Right lobe of liver (tissue), 4 donors: ENCODE data around the gene INA.

Experiments
- POLR2A ChIP-seq: fragments of 450-650 bp; IDR thresholded peaks from one replicate; pipeline ENCODE4 v1.6.1; 2017; ENCODE audit warnings: antibody characterized with exemption, mild to moderate bottlenecking
- TF ChIP-seq, protein P1 (sequence below), 4 donors: fragments of 200-600 bp in 3 of 4; fragments of 450-650 bp in 1 of 4; IDR thresholded peaks; one replicate each; pipeline versions ENCODE4 v1.5.1 to v1.8.0; 2016 to 2022; ENCODE audit warnings: antibody characterized with exemption in 4 of 4, mild to moderate bottlenecking in 2 of 4
- donor health status: DM: no; HTN: no; CAD: no.
- donor health status: DM: no; HTN: no; CAD: no.
- donor health status: DM: no; HTN: yes; CAD: no.

DNA sequence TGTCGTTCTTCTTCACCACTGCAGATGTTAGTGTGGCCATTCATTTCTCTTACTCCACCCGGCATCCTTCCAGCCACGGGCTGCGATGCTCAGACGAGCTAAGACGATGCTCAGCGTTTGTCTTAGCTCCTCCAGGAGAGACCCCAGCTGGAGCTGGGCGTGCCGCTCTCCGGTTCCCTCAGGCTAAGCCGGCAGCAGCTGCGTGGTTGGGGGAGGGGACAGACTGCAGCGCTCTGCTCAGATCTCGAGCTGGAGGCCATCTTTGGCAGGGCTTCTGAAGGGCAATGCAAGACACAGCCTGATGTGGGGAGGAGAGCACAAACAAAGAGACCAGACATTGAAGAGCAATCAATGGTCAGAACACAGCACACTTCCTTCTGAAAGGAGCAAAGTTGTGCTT, 4.8 kb downstream of the INA start:
- TF ChIP-seq, protein P1, sequence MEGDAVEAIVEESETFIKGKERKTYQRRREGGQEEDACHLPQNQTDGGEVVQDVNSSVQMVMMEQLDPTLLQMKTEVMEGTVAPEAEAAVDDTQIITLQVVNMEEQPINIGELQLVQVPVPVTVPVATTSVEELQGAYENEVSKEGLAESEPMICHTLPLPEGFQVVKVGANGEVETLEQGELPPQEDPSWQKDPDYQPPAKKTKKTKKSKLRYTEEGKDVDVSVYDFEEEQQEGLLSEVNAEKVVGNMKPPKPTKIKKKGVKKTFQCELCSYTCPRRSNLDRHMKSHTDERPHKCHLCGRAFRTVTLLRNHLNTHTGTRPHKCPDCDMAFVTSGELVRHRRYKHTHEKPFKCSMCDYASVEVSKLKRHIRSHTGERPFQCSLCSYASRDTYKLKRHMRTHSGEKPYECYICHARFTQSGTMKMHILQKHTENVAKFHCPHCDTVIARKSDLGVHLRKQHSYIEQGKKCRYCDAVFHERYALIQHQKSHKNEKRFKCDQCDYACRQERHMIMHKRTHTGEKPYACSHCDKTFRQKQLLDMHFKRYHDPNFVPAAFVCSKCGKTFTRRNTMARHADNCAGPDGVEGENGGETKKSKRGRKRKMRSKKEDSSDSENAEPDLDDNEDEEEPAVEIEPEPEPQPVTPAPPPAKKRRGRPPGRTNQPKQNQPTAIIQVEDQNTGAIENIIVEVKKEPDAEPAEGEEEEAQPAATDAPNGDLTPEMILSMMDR (IDR thresholded peaks at IDR 0.05), result no peak
- TF ChIP-seq POLR2A, result no peak
